GM12878 (cell line): ENCODE measurements around the gene PRPF38A. TPM values are rescaled to one million over a fixed set of nuclear protein-coding genes. Genes with fewer than 3 reads are reported as not detected.
"Not testable (repeated sequence)": the region's sequence is repeated elsewhere in the genome, so short reads cannot be mapped to it uniquely, and the experiment has no call there.

Experiments
- ATAC-seq: fragments of 200-7000 bp; cut with Tn5 transposase; 3 replicates; pipeline ENCODE4 v1.9.1; 2020; ENCODE audit warnings: mild to moderate bottlenecking, moderate library complexity
- BruUV-seq: library from RNA; stranded (reverse); fragments of 400-500 nt; replicated peaks from 2 replicates; lab custom pipeline; 2021; lab: Mats Ljungman, UMichigan
- CTCF ChIA-PET: fragments of 300-600 bp; sonication (Branson Sonifier 250); formaldehyde crosslinking; extraction: SDS; loops from one replicate; lab custom pipeline; 2021; ENCODE audit warnings: inconsistent platforms; lab: Yijun Ruan, JAX
- POLR2A ChIA-PET: fragments of 350-600 bp; formaldehyde crosslinking; extraction: SDS; loops from one replicate; lab custom pipeline; 2021; ENCODE audit warnings: inconsistent platforms; lab: Charles Lee
- RAD21 ChIA-PET: fragments of 300-600 bp; sonication (Branson Sonifier 250); formaldehyde crosslinking; loops from one replicate; lab custom pipeline; 2023; ENCODE audit warnings: antibody characterized with exemption; ENCODE audit not compliant: unreplicated experiment; lab: Charles Lee
- SMC1A ChIA-PET: fragments of 300-600 bp; sonication (Branson Sonifier 250); formaldehyde crosslinking; loops from one replicate; lab custom pipeline; 2023; ENCODE audit not compliant: unreplicated experiment, uncharacterized antibody; lab: Charles Lee
- DNase-seq: peaks from one replicate; pipeline ENCODE4 v3.0.0-alpha.2; 2011; ENCODE audit warnings: low read depth, low spot score
- FAIRE-seq: peaks from 3 replicates; lab custom pipeline; 2011; peaks lifted over from hg19 to GRCh38; lab: Jason Lieb, UNC
- H2AFZ ChIP-seq: 2 replicates; pipeline ENCODE4 v1.6.0; 2011; ENCODE audit warnings: low read depth, low read length, control low read depth; ENCODE audit not compliant: control insufficient read depth
- H3K27ac ChIP-seq: 2 replicates; pipeline ENCODE4 v1.5.1; 2011; ENCODE audit warnings: control low read depth; ENCODE audit not compliant: control insufficient read depth, insufficient read depth
- H3K27me3 ChIP-seq, 2 experiments: replicated peaks in 1 of 2; 2 replicates each; pipeline versions ENCODE4 v1.6.0 to v1.6.1; 2011; ENCODE audit warnings: low read length in 1 of 2; ENCODE audit not compliant: control insufficient read depth in 2 of 2, insufficient read depth in 2 of 2
- H3K36me3 ChIP-seq, 2 experiments: 2 replicates each; pipeline ENCODE4 v1.5.1; 2011; ENCODE audit warnings: low read length in 1 of 2; ENCODE audit not compliant: control insufficient read depth in 2 of 2, insufficient read depth in 2 of 2
- H3K4me1 ChIP-seq: 2 replicates; pipeline ENCODE4 v1.6.1; 2011; ENCODE audit warnings: mild to moderate bottlenecking, low read length, moderate library complexity, mixed read lengths; ENCODE audit not compliant: control insufficient read depth, insufficient read depth
- H3K4me2 ChIP-seq: 2 replicates; pipeline ENCODE4 v1.6.0; 2011; ENCODE audit warnings: control low read depth; ENCODE audit not compliant: control insufficient read depth, insufficient read depth
- H3K4me3 ChIP-seq: fragments of 200-600 bp; sonication (generic); 2 replicates; pipeline ENCODE4 v1.5.1; 2016
- H3K79me2 ChIP-seq: 2 replicates; pipeline ENCODE4 v1.6.0; 2011; ENCODE audit warnings: low read length; ENCODE audit not compliant: control insufficient read depth, insufficient read depth
- H3K9ac ChIP-seq: 2 replicates; pipeline ENCODE4 v1.8.0; 2011; ENCODE audit warnings: low read length, control low read depth, mixed read lengths; ENCODE audit not compliant: control insufficient read depth, insufficient read depth
- H3K9me3 ChIP-seq: replicated peaks from 3 replicates; pipeline ENCODE4 v1.5.1; 2011; ENCODE audit warnings: mild to moderate bottlenecking, low read length; ENCODE audit not compliant: control insufficient read depth, insufficient read depth
- H4K20me1 ChIP-seq: 2 replicates; pipeline ENCODE4 v1.6.0; 2011; ENCODE audit not compliant: control insufficient read depth, insufficient read depth
- EP300 ChIP-seq, 2 experiments: fragments of 150-350 bp in 1 of 2; IDR thresholded peaks; 2 replicates each; pipeline ENCODE4 v1.6.1; 2011 to 2012; ENCODE audit warnings: low read depth in 2 of 2, low read length in 2 of 2, borderline replicate concordance in 1 of 2, improper control_type of control experiment in 1 of 2, inconsistent platforms in 1 of 2; ENCODE audit not compliant: control insufficient read depth in 1 of 2
- FOS ChIP-seq: IDR thresholded peaks from 3 replicates; pipeline ENCODE4 v1.6.1; 2011; ENCODE audit warnings: borderline replicate concordance; ENCODE audit not compliant: insufficient read length; ENCODE audit errors: extremely low read depth
- ZNF217 ChIP-seq: fragments of 450-650 bp; IDR thresholded peaks from 2 replicates; pipeline ENCODE4 v1.6.1; 2017; ENCODE audit warnings: antibody characterized with exemption, mild to moderate bottlenecking
- ZNF274 ChIP-seq: IDR thresholded peaks from one replicate; pipeline ENCODE4 v1.8.0; 2011; ENCODE audit not compliant: insufficient read length, insufficient read depth
- WGBS: methylation state at CpG from one replicate; pipeline ENCODE4 v1.1.6; 2016; ENCODE audit warnings: low lambda C conversion rate; ENCODE audit not compliant: insufficient replicate concordance, insufficient coverage; ENCODE audit errors: missing lambda C conversion rate; 5-methylcytosine and 5-hydroxymethylcytosine counted together
- in situ Hi-C: fragments of 300-500 bp; cut with MboI; formaldehyde crosslinking; loops from 9 replicates; pipeline ENCODE4 v1.14.3; 2018; ENCODE audit warnings: mixed read lengths
- intact Hi-C: fragments of 100-400 bp; cut with micrococcal nuclease; formaldehyde crosslinking; loops from one replicate; pipeline ENCODE4 v1.14.2; 2022; ENCODE audit not compliant: unreplicated experiment
- polyA plus RNA-seq, 11 experiments: library from polyadenylated mRNA; depleted of rRNA in 4 of 11; unstranded in 6 of 11; stranded (reverse) in 5 of 11; fragments of >200 nt; fragmentation: Nextera tagmentation in 4 of 11; fragmentation: Illumina TruSeq in 1 of 11; extraction: Ambion mirVana in 4 of 11; extraction: Trizol in 1 of 11; gene quantifications; 1 replicate in 1 of 11; 2 replicates in 10 of 11; pipeline versions ENCODE4 v1.2.1 to v1.2.3, GENCODE V29; 2011 to 2016; ENCODE audit warnings: inconsistent platforms in 2 of 11, missing spikeins in 2 of 11, low read depth in 1 of 11
- total RNA-seq, 4 experiments: library from RNA; depleted of rRNA in 3 of 4; stranded (reverse); fragments of >200 nt in 3 of 4; fragmentation: Illumina TruSeq in 1 of 4; extraction: Trizol in 1 of 4; gene quantifications; 2 replicates each; pipeline versions ENCODE4 v1.2.1 to v1.2.3, GENCODE V29; 2013 to 2021
- TF ChIP-seq, protein P1 (sequence below): fragments of 450-650 bp; IDR thresholded peaks from 2 replicates; pipeline ENCODE4 v1.6.1; 2018; ENCODE audit warnings: mild to moderate bottlenecking, low read depth, moderate library complexity; ENCODE audit not compliant: partially characterized antibody
- TF ChIP-seq, protein P2 (sequence below): fragments of 450-650 bp; IDR thresholded peaks from 2 replicates; pipeline ENCODE4 v1.6.1; 2016; ENCODE audit warnings: mild to moderate bottlenecking, moderate library complexity, borderline replicate concordance
- TF ChIP-seq, protein P3 (sequence below): IDR thresholded peaks from 2 replicates; pipeline ENCODE4 v1.6.1; 2011; ENCODE audit warnings: borderline replicate concordance, low read depth, mild to moderate bottlenecking, moderate library complexity, low read length; ENCODE audit not compliant: insufficient read depth, poor library complexity, severe bottlenecking

PRPF38A gene
- total and polyA plus RNA-seq, 10 of the 15 experiments (the other 5 are each of a cell fraction or from before 2014, with no cell fraction given): 31.6 to 117 (median 77.7) TPM

DNA sequence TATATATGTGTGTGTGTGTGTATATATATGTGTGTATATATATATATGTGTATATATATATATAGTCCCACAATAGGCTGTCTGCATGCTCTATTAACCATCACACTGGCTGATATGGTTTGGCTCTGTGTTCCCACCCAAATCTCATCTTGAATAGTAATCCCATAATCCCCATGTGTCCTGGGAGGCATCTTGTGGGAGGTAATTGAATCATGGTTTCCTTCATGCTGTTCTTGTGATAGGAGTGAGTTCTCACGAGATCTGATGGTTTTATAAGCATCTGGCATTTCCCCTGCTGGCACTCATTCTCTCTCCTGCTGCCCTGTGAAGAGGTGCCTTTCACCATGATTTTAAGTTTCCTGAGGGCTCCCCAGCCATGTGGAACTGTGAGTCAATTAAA lies 34.6 kb upstream of the PRPF38A start:
- intact Hi-C loops: loop anchor here (10.0 kb wide), 2 partner anchors 225 to 315 kb away; partner anchors contain the start of gene ZFYVE9
- H3K4me3 ChIP-seq, CTCF ChIA-PET, in situ Hi-C loops, H3K4me2 ChIP-seq, H4K20me1 ChIP-seq, FAIRE-seq, BruUV-seq, DNase-seq, SMC1A ChIA-PET, H3K27me3 ChIP-seq, ATAC-seq, H3K27ac ChIP-seq, RAD21 ChIA-PET, H3K4me1 ChIP-seq, H3K9ac ChIP-seq, H3K9me3 ChIP-seq, H2AFZ ChIP-seq, POLR2A ChIA-PET: not testable (repeated sequence)
- H3K36me3 ChIP-seq: peaks cover 3 to 10% of the 10 kb centered on the region in 2 experiments
- H3K79me2 ChIP-seq: peaks cover 11% of the 10 kb centered on the region
- 100% methylated on average over 1 of the region's 1 CpG for WGBS

DNA sequence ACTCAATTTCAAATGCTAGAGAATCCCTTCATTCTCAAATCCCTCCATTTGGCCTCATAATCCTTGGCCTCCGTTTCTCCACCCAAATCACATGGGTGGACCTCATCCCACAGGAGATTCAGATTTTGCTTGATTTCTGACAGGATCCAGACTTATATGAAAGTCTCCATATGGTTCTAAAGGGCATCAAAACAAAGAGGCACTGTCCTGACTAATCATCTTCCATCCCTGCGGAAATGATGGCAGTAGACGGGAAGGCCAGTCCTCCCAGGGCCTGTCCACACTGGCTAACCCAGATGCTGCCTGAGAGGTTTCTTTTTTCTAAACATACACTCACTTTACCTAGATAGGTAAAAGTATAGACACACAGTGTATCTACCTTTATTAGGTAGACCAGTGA lies 19.0 kb upstream of the PRPF38A start:
- ChIA-PET CTCF (no interaction called here), POLR2A (no interaction called here), RAD21 (no interaction called here), SMC1A (no interaction called here)
- Histone ChIP-seq H3K9me3 (no peaks in the 10 kb centered on the region), H3K4me3 (no peak overlapping the region), H3K4me2 (no peak overlapping the region), H3K27me3 (no peaks in the 10 kb centered on the region), H3K79me2 (no peaks in the 10 kb centered on the region), H3K4me1 (no peaks in the 10 kb centered on the region), H3K27ac (no peak overlapping the region), H2AFZ (no peak overlapping the region), H4K20me1 (no peaks in the 10 kb centered on the region), H3K36me3 (peaks cover 27 to 36% of the 10 kb centered on the region in 2 experiments), H3K9ac (no peak overlapping the region)
- WGBS: 96% methylated on average over 3 of the region's 3 CpGs
- ATAC-seq: no peak
- in situ Hi-C loops (no loop called here), intact Hi-C loops (no loop called here)
- no peak for DNase-seq
- FAIRE-seq: no peak
- no TSS peak for BruUV-seq
- TF ChIP-seq, protein P1, sequence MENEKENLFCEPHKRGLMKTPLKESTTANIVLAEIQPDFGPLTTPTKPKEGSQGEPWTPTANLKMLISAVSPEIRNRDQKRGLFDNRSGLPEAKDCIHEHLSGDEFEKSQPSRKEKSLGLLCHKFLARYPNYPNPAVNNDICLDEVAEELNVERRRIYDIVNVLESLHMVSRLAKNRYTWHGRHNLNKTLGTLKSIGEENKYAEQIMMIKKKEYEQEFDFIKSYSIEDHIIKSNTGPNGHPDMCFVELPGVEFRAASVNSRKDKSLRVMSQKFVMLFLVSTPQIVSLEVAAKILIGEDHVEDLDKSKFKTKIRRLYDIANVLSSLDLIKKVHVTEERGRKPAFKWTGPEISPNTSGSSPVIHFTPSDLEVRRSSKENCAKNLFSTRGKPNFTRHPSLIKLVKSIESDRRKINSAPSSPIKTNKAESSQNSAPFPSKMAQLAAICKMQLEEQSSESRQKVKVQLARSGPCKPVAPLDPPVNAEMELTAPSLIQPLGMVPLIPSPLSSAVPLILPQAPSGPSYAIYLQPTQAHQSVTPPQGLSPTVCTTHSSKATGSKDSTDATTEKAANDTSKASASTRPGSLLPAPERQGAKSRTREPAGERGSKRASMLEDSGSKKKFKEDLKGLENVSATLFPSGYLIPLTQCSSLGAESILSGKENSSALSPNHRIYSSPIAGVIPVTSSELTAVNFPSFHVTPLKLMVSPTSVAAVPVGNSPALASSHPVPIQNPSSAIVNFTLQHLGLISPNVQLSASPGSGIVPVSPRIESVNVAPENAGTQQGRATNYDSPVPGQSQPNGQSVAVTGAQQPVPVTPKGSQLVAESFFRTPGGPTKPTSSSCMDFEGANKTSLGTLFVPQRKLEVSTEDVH: no peak
- TF ChIP-seq ZNF274 (no peak), ZNF217 (no peak), FOS (no peak), EP300 (IDR thresholded peaks at IDR 0.05; ENCODE audit: borderline replicate concordance in 1 of 2, control insufficient read depth in 1 of 2, low read depth in 2 of 2, low read length in 2 of 2) (no peak)
- TF ChIP-seq, protein P2, sequence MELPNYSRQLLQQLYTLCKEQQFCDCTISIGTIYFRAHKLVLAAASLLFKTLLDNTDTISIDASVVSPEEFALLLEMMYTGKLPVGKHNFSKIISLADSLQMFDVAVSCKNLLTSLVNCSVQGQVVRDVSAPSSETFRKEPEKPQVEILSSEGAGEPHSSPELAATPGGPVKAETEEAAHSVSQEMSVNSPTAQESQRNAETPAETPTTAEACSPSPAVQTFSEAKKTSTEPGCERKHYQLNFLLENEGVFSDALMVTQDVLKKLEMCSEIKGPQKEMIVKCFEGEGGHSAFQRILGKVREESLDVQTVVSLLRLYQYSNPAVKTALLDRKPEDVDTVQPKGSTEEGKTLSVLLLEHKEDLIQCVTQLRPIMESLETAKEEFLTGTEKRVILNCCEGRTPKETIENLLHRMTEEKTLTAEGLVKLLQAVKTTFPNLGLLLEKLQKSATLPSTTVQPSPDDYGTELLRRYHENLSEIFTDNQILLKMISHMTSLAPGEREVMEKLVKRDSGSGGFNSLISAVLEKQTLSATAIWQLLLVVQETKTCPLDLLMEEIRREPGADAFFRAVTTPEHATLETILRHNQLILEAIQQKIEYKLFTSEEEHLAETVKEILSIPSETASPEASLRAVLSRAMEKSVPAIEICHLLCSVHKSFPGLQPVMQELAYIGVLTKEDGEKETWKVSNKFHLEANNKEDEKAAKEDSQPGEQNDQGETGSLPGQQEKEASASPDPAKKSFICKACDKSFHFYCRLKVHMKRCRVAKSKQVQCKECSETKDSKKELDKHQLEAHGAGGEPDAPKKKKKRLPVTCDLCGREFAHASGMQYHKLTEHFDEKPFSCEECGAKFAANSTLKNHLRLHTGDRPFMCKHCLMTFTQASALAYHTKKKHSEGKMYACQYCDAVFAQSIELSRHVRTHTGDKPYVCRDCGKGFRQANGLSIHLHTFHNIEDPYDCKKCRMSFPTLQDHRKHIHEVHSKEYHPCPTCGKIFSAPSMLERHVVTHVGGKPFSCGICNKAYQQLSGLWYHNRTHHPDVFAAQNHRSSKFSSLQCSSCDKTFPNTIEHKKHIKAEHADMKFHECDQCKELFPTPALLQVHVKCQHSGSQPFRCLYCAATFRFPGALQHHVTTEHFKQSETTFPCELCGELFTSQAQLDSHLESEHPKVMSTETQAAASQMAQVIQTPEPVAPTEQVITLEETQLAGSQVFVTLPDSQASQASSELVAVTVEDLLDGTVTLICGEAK: no peak
- TF ChIP-seq, protein P3, sequence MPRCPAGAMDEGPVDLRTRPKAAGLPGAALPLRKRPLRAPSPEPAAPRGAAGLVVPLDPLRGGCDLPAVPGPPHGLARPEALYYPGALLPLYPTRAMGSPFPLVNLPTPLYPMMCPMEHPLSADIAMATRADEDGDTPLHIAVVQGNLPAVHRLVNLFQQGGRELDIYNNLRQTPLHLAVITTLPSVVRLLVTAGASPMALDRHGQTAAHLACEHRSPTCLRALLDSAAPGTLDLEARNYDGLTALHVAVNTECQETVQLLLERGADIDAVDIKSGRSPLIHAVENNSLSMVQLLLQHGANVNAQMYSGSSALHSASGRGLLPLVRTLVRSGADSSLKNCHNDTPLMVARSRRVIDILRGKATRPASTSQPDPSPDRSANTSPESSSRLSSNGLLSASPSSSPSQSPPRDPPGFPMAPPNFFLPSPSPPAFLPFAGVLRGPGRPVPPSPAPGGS: no peak
